ENCODE data around the gene NIBAN1.
"Not testable (repeated sequence)": the region's sequence is repeated elsewhere in the genome, so short reads cannot be mapped to it uniquely, and the experiment has no call there.

The NIBAN1 gene

GRCh38 chr1:184974056-184974836, at the start of gene NIBAN1:
Gene NIBAN1 (minus strand): TSS chr1:184974508. CDS start chr1:184974356, 152 bp downstream.
- DNase-seq, result peak; percentile 80

GRCh38 chr1:185017966-185018365, 43.7 kb upstream of the NIBAN1 start:
- DNase-seq, result no peak

- DNase-seq, result peak; percentile 84
Observed at GRCh38 chr1:185017338-185017737, 43.0 kb upstream of the NIBAN1 start.

GRCh38 chr1:185016880-185017279, 42.6 kb upstream of the NIBAN1 start:
- peak; percentile 6 for DNase-seq

GRCh38 chr1:185015631-185016030, 41.3 kb upstream of the NIBAN1 start:
- no peak for DNase-seq

GRCh38 chr1:185014941-185015340, 40.6 kb upstream of the NIBAN1 start:
- DNase-seq, result no peak

GRCh38 chr1:185010361-185010760, 36.1 kb upstream of the NIBAN1 start:
- no peak for DNase-seq

GRCh38 chr1:185008838-185009237, 34.5 kb upstream of the NIBAN1 start:
- DNase-seq, result no peak

- not testable (repeated sequence) for DNase-seq
Observed at GRCh38 chr1:185001312-185001880, 27.1 kb upstream of the NIBAN1 start.

GRCh38 chr1:184999974-185000373, 25.7 kb upstream of the NIBAN1 start:
- DNase-seq, result not testable (repeated sequence)

GRCh38 chr1:184994301-184994700, 20.0 kb upstream of the NIBAN1 start:
- no peak for DNase-seq

GRCh38 chr1:184992271-184992670, 18.0 kb upstream of the NIBAN1 start:
- no peak for DNase-seq

- no peak for DNase-seq
Observed at GRCh38 chr1:184990204-184990603, 15.9 kb upstream of the NIBAN1 start.

GRCh38 chr1:184988506-184988905, 14.2 kb upstream of the NIBAN1 start:
- DNase-seq, result no peak

GRCh38 chr1:184987696-184988095, 13.4 kb upstream of the NIBAN1 start:
- DNase-seq, result no peak

- DNase-seq, result no peak
Observed at GRCh38 chr1:184986250-184986649, 11.9 kb upstream of the NIBAN1 start.

- DNase-seq, result peak; percentile 49
Observed at GRCh38 chr1:184982002-184982954, 8.0 kb upstream of the NIBAN1 start.

- DNase-seq, result no peak
Observed at GRCh38 chr1:184980726-184981125, 6.4 kb upstream of the NIBAN1 start.

GRCh38 chr1:184975208-184975870, 1.0 kb upstream of the NIBAN1 start:
- no peak for DNase-seq

GRCh38 chr1:184974837-184975115, 468 bp upstream of the NIBAN1 start:
- no peak for DNase-seq

GRCh38 chr1:184973272-184974055, 844 bp downstream of the NIBAN1 start:
- peak; percentile 20 for DNase-seq

Measured in NCI-H226 (cell line).